ENCODE results near the gene ATG2A.

DNA sequence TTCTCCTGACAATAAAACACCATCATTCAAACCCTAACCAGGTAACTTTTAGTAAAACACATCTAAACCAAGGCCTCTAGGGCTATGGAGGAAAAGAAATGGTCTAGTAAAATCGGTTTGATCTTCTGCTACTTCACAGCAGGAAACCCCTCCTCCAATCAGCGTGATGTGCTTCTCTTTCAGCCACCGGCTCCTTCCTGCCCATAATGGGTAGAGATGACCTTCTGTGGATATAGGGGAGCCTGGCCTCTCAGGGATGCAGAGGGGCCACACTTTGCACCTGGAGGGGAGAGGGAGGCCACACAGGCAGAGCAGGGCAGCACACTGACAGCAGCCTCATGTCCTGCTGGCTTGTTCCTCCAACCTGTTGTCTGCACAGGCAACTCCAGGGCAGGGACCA is 45.5 kb downstream of the ATG2A start:
- TF ChIP-seq, protein P1, sequence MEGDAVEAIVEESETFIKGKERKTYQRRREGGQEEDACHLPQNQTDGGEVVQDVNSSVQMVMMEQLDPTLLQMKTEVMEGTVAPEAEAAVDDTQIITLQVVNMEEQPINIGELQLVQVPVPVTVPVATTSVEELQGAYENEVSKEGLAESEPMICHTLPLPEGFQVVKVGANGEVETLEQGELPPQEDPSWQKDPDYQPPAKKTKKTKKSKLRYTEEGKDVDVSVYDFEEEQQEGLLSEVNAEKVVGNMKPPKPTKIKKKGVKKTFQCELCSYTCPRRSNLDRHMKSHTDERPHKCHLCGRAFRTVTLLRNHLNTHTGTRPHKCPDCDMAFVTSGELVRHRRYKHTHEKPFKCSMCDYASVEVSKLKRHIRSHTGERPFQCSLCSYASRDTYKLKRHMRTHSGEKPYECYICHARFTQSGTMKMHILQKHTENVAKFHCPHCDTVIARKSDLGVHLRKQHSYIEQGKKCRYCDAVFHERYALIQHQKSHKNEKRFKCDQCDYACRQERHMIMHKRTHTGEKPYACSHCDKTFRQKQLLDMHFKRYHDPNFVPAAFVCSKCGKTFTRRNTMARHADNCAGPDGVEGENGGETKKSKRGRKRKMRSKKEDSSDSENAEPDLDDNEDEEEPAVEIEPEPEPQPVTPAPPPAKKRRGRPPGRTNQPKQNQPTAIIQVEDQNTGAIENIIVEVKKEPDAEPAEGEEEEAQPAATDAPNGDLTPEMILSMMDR (IDR thresholded peaks at IDR 0.05 in 2 of 3, conservative IDR thresholded peaks at IDR 0.05 in 1 of 3; ENCODE audit: borderline replicate concordance in 1 of 3, insufficient read depth in 1 of 3, low read depth in 2 of 3, low read length in 2 of 3): no peak
- no peak for TF ChIP-seq POLR2A (IDR thresholded peaks at IDR 0.05; ENCODE audit: borderline replicate concordance, extremely low read depth, insufficient read depth, insufficient read length)
- no peak for TF ChIP-seq ELF1 (IDR thresholded peaks at IDR 0.05; ENCODE audit: borderline replicate concordance, low read depth)

Measured in HCT116 (cell line).